Muscle of leg (tissue), 11 donors: ENCODE data around the gene PTGIR. TPM values are rescaled to one million over a fixed set of nuclear protein-coding genes. Genes with fewer than 3 reads are reported as not detected.

ENCODE experiments used
- DNase-seq: peaks from one replicate; pipeline ENCODE4 v3.0.0; 2013
- H3K27ac ChIP-seq: one replicate; pipeline ENCODE4 v1.5.1; 2013; ENCODE audit warnings: mild to moderate bottlenecking, low read length, control low read depth
- H3K27me3 ChIP-seq: one replicate; pipeline ENCODE4 v1.6.1; 2013; ENCODE audit warnings: low read length; ENCODE audit not compliant: control insufficient read depth, insufficient read depth
- H3K36me3 ChIP-seq: one replicate; pipeline ENCODE4 v1.6.1; 2013; ENCODE audit warnings: low read length; ENCODE audit not compliant: control insufficient read depth, insufficient read depth
- H3K4me1 ChIP-seq: one replicate; pipeline ENCODE4 v1.6.1; 2013; ENCODE audit warnings: low read length; ENCODE audit not compliant: control insufficient read depth, insufficient read depth
- H3K4me3 ChIP-seq: one replicate; pipeline ENCODE4 v1.5.1; 2013; ENCODE audit warnings: low read length, control low read depth
- H3K9me3 ChIP-seq: replicated peaks from 2 replicates; pipeline ENCODE4 v1.6.1; 2013; ENCODE audit warnings: low read depth, low read length; ENCODE audit not compliant: control insufficient read depth
- WGBS: methylation state at CpG from one replicate; pipeline ENCODE4 v1.1.5; 2013; ENCODE audit warnings: missing lambda C conversion rate; ENCODE audit not compliant: insufficient coverage; 5-methylcytosine and 5-hydroxymethylcytosine counted together
- polyA plus RNA-seq, 8 donors: library from polyadenylated mRNA; unstranded; fragments of 120-200 nt; gene quantifications; one replicate each; pipeline versions ENCODE4 v1.2.1 to v1.2.3, GENCODE V29; 2013; ENCODE audit warnings: inconsistent platforms in 1 of 8, low replicate concordance in 1 of 8; ENCODE audit not compliant: insufficient read length in 8 of 8, insufficient read depth in 1 of 8
- total RNA-seq: library from RNA; stranded (reverse); fragments of 120-200 nt; gene quantifications from one replicate; pipeline ENCODE4 v1.2.4, GENCODE V29; 2013

Gene PTGIR
- total and polyA plus RNA-seq, 9 donors: 1.9 to 4.3 (median 3.1) TPM

- Histone ChIP-seq H3K36me3 (no peaks in the 10 kb centered on the region), H3K27ac (no peak overlapping the region), H3K9me3 (no peaks in the 10 kb centered on the region), H3K27me3 (peaks cover 2% of the 10 kb centered on the region), H3K4me3 (no peak overlapping the region), H3K4me1 (peaks cover 48% of the 10 kb centered on the region)
- WGBS: 22% methylated on average over 17 of the region's 17 CpGs
- DNase-seq: peak; percentile 70
Observed at GRCh38 chr19:46616631-46617322, 8.1 kb downstream of the PTGIR start.

- Histone ChIP-seq H3K27me3 (peaks cover 2% of the 10 kb centered on the region), H3K27ac (no peak overlapping the region), H3K4me3 (no peak overlapping the region), H3K4me1 (peaks cover 41% of the 10 kb centered on the region), H3K36me3 (peaks cover under 1% of the 10 kb centered on the region), H3K9me3 (no peaks in the 10 kb centered on the region)
- 98% methylated on average over 6 of the region's 10 CpGs for WGBS
- DNase-seq: no peak
Observed at GRCh38 chr19:46615966-46616365, 8.9 kb downstream of the PTGIR start.

- 3% methylated on average over 7 of the region's 12 CpGs for WGBS
- H3K36me3 ChIP-seq: peaks cover 15% of the 10 kb centered on the region
- DNase-seq: peak; percentile 88
- no peak overlapping the region for H3K4me3 ChIP-seq
- H3K27ac ChIP-seq: no peak overlapping the region
- no peaks in the 10 kb centered on the region for H3K27me3 ChIP-seq
- no peaks in the 10 kb centered on the region for H3K9me3 ChIP-seq
- peaks cover 28% of the 10 kb centered on the region for H3K4me1 ChIP-seq
Observed at GRCh38 chr19:46614114-46614722, 10.7 kb downstream of the PTGIR start.

GRCh38 chr19:46613525-46613924 lies 11.4 kb downstream of the PTGIR start:
- 85% methylated on average over 5 of the region's 22 CpGs for WGBS
- no peak for DNase-seq

GRCh38 chr19:46611776-46612175 lies 13.1 kb downstream of the PTGIR start:
- Histone ChIP-seq H3K4me3 (no peak overlapping the region), H3K9me3 (no peaks in the 10 kb centered on the region), H3K27ac (no peak overlapping the region), H3K27me3 (no peaks in the 10 kb centered on the region), H3K4me1 (peaks cover 18% of the 10 kb centered on the region), H3K36me3 (peaks cover 39% of the 10 kb centered on the region)
- WGBS: 66% methylated on average over 5 of the region's 6 CpGs
- no peak for DNase-seq

More at GRCh38 chr19:46613525-46613924, 11.4 kb downstream of the PTGIR start:
- Histone ChIP-seq H3K4me1 (peaks cover 21% of the 10 kb centered on the region), H3K27me3 (no peaks in the 10 kb centered on the region), H3K36me3 (peaks cover 21% of the 10 kb centered on the region), H3K27ac (no peak overlapping the region), H3K9me3 (no peaks in the 10 kb centered on the region), H3K4me3 (no peak overlapping the region)

- Histone ChIP-seq H3K27ac (peak overlapping the region; percentile 7), H3K4me3 (no peak overlapping the region), H3K27me3 (no peaks in the 10 kb centered on the region), H3K9me3 (no peaks in the 10 kb centered on the region), H3K36me3 (peaks cover 46% of the 10 kb centered on the region), H3K4me1 (peaks cover 16% of the 10 kb centered on the region)
- WGBS: 72% methylated on average over 12 of the region's 17 CpGs
- DNase-seq: no peak
Observed at GRCh38 chr19:46610851-46611770, 13.8 kb downstream of the PTGIR start.

- Histone ChIP-seq H3K27me3 (no peaks in the 10 kb centered on the region), H3K27ac (peak overlapping the region; percentile 7), H3K9me3 (no peaks in the 10 kb centered on the region), H3K4me1 (peaks cover 16% of the 10 kb centered on the region), H3K4me3 (no peak overlapping the region), H3K36me3 (peaks cover 53% of the 10 kb centered on the region)
- no peak for DNase-seq
- WGBS: no CpG with 5 or more reads among the region's 5 CpGs
Observed at GRCh38 chr19:46610413-46610775, 14.5 kb downstream of the PTGIR start.

- Histone ChIP-seq H3K9me3 (no peaks in the 10 kb centered on the region), H3K27ac (no peak overlapping the region), H3K4me3 (no peak overlapping the region), H3K27me3 (no peaks in the 10 kb centered on the region), H3K4me1 (peaks cover 21% of the 10 kb centered on the region), H3K36me3 (peaks cover 58% of the 10 kb centered on the region)
- DNase-seq: no peak
- WGBS: 41% methylated on average over 14 of the region's 30 CpGs
Observed at GRCh38 chr19:46609511-46610412, 15.1 kb downstream of the PTGIR start.

- H3K27ac ChIP-seq: no peak overlapping the region
- WGBS: 88% methylated on average over 25 of the region's 27 CpGs
- no peak overlapping the region for H3K4me3 ChIP-seq
- H3K36me3 ChIP-seq: peaks cover 58% of the 10 kb centered on the region
- H3K9me3 ChIP-seq: no peaks in the 10 kb centered on the region
- H3K27me3 ChIP-seq: no peaks in the 10 kb centered on the region
- no peak for DNase-seq
- H3K4me1 ChIP-seq: peaks cover 26% of the 10 kb centered on the region
Observed at GRCh38 chr19:46608581-46609345, 16.1 kb downstream of the PTGIR start.
